Smooth muscle cell of the coronary artery (primary cell): ENCODE results near the gene CSTB. TPM values are rescaled to one million over a fixed set of nuclear protein-coding genes. Genes with fewer than 3 reads are reported as not detected.

Source experiments
- total RNA-seq: library from RNA; depleted of rRNA; stranded (reverse); fragments of >200 nt; gene quantifications from 2 replicates; pipeline ENCODE4 v1.2.3, GENCODE V29; 2014; ENCODE audit warnings: low replicate concordance

Gene CSTB, protein sequence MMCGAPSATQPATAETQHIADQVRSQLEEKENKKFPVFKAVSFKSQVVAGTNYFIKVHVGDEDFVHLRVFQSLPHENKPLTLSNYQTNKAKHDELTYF
- 13.5 and 17.8 TPM in 2 replicates for total RNA-seq

DNA sequence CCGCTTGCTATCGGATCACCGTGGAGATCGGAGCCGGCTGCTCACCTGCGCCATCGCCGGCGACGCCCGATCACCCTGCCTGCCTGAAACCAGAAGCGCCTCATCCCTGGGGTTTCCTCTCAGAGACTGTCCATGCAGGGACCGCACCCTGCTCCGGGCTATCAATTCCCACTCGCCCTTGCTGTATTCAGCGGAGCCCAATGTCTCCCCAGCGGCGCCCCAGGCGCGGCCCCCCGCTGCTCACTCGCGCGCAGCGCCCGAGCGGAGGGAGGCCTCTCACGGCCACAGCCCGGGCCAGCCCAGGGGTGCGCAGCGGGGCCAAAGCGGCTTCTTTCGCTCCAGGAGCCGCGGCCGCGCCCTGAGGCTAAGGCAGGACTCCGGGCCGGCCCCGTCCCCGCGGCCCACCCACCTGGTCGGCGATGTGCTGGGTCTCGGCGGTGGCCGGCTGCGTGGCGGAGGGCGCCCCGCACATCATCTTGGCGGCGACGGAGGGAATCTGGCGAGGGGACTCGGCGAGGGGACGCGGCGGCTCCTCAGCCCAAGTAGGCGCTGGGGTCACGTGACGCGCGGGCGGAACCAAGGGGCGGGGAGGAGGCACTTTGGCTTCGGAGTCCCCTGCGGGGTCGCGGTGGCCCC, at the start of gene CSTB:
CSTB (minus strand) TSS at position 514 of the 636 bp plus-strand sequence; CDS start at position 475, 39 bp downstream.

DNA sequence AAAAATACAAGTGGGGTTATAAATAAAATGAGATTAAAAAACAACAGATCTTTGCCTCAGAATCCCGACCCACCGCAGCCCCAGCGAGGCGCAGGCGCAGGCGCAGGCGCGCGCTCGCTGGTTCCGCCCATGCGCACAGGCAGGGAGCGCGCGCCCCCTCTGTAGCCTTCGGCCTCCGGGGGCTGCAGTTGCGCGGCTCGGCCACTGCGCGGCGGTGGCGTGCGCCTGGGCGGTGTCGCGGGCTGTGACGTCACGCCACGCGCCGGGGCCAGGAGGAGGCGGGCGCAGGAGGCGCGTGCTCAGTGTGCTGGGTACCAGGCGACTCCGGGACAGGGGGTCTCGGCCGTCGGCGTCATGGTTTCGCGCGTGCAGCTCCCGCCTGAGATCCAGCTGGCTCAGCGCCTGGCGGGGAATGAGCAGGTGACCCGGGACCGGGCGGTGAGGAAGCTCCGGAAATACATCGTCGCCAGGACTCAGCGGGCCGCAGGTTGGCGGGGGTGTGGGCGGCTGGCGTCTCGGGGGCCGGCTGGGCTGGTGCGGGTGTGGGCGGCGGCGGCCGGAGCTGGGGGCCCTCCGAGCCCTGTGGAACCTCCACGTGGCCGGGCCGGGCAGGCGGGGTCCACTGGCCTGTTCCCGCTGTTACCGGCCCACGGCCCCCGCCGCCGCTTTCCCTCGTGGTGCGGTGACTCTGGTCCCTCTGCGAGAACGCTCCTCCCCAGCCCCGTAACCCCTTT, 13.3 kb upstream of the CSTB start, which contains the start of gene RRP1:
RRP1 (plus strand) TSS at position 302 of the 734 bp plus-strand sequence; CDS start at position 355, 53 bp downstream.

Other genes starting within 250 kb of the CSTB start
- 2.0 TPM in 1 of 2 replicates, not detected in the other for gene HSF2BP, start 116.8 kb downstream of the CSTB start, total RNA-seq
- gene RRP1B, start 116.7 kb downstream of the CSTB start, total RNA-seq: 6.2 and 17.9 TPM in 2 replicates
- gene PDXK, start 57.2 kb downstream of the CSTB start, total RNA-seq: 206 and 217 TPM in 2 replicates
- 9.6 and 13.5 TPM in 2 replicates for gene RRP1, start 13.3 kb upstream of the CSTB start, total RNA-seq
- 38.0 and 49.3 TPM in 2 replicates for gene AGPAT3, start 88.9 kb upstream of the CSTB start, total RNA-seq
- 8.7 and 18.5 TPM in 2 replicates for gene TRAPPC10, start 236.0 kb upstream of the CSTB start, total RNA-seq